ENCODE data around the gene KREMEN1.

DNA sequence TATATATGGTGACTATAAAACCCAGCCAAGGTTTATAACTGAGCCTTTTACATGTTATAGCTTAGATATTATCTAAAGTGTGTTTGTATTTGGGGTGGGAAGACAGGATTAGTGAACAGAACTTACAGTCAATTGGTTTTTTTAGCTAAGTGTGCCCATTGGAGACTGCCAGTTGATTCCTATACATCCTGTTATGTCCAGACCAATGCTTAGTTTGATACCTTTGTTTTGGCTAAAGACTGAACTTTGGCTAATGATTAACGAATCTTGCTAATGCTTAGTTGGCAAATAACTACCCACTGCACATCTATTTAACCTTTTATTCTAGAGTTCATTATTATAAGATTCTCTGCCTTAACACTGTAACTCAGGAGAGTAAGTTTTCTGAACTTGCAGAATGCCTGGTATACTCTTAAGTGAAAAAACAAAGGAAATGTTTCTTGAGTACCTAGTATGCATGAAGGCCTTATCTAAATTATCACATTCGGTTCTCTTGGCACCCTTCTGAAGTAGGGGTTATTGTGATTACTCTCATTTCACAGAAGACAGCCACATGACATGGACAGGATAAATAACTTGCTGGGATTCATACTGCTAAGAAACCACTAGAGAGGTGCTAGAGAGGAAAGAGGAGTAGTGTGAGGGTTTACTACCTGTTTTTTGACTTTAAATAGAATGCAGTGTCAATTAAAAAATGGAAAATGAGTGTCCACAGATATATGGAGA, 54.0 kb downstream of the KREMEN1 start:
- TF ChIP-seq, protein P1, sequence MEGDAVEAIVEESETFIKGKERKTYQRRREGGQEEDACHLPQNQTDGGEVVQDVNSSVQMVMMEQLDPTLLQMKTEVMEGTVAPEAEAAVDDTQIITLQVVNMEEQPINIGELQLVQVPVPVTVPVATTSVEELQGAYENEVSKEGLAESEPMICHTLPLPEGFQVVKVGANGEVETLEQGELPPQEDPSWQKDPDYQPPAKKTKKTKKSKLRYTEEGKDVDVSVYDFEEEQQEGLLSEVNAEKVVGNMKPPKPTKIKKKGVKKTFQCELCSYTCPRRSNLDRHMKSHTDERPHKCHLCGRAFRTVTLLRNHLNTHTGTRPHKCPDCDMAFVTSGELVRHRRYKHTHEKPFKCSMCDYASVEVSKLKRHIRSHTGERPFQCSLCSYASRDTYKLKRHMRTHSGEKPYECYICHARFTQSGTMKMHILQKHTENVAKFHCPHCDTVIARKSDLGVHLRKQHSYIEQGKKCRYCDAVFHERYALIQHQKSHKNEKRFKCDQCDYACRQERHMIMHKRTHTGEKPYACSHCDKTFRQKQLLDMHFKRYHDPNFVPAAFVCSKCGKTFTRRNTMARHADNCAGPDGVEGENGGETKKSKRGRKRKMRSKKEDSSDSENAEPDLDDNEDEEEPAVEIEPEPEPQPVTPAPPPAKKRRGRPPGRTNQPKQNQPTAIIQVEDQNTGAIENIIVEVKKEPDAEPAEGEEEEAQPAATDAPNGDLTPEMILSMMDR (IDR thresholded peaks at IDR 0.05) = no peak
- TF ChIP-seq POLR2A (IDR thresholded peaks at IDR 0.05) = no peak
